Epithelial cell of prostate (primary cell): Measurements from ENCODE around the gene PLCH2.

ENCODE experiments used
- DNase-seq: peaks from one replicate; pipeline ENCODE4 v3.0.0-alpha.2; 2011; ENCODE audit warnings: low read depth, low spot score
- H3K27ac ChIP-seq: fragments of 450-650 bp; 2 replicates; pipeline ENCODE4 v1.5.1; 2017; ENCODE audit warnings: mild to moderate bottlenecking

The PLCH2 gene

GRCh38 chr1:2474104-2474844 is 1.8 kb upstream of the PLCH2 start:
- H3K27ac ChIP-seq = no peak overlapping the region
- DNase-seq = no peak

- DNase-seq = no peak
- no peak overlapping the region for H3K27ac ChIP-seq
These were observed 1.1 kb upstream of the PLCH2 start for GRCh38 chr1:2474933-2475371.

GRCh38 chr1:2475571-2475970 is 518 bp upstream of the PLCH2 start:
- DNase-seq = no peak
- no peak overlapping the region for H3K27ac ChIP-seq

GRCh38 chr1:2477309-2477708 is 1.2 kb downstream of the PLCH2 start:
- no peak for DNase-seq

GRCh38 chr1:2477791-2478499 is 1.9 kb downstream of the PLCH2 start:
- H3K27ac ChIP-seq = no peak overlapping the region
- no peak for DNase-seq

More at GRCh38 chr1:2477309-2477708, 1.2 kb downstream of the PLCH2 start:
- H3K27ac ChIP-seq = no peak overlapping the region

- DNase-seq = no peak
These were observed 3.1 kb downstream of the PLCH2 start for GRCh38 chr1:2479186-2479585.

GRCh38 chr1:2479618-2480017 is 3.5 kb downstream of the PLCH2 start:
- no peak overlapping the region for H3K27ac ChIP-seq
- DNase-seq = no peak

More at GRCh38 chr1:2479186-2479585, 3.1 kb downstream of the PLCH2 start:
- H3K27ac ChIP-seq = no peak overlapping the region

- DNase-seq = no peak
- no peak overlapping the region for H3K27ac ChIP-seq
These were observed 4.3 kb downstream of the PLCH2 start for GRCh38 chr1:2480236-2480985.

GRCh38 chr1:2480986-2481364 is 4.9 kb downstream of the PLCH2 start:
- no peak for DNase-seq
- H3K27ac ChIP-seq = no peak overlapping the region

- no peak overlapping the region for H3K27ac ChIP-seq
- DNase-seq = no peak
These were observed 5.8 kb downstream of the PLCH2 start for GRCh38 chr1:2481885-2482284.

- DNase-seq = no peak
- H3K27ac ChIP-seq = no peak overlapping the region
These were observed 6.5 kb downstream of the PLCH2 start for GRCh38 chr1:2482588-2482987.

GRCh38 chr1:2483026-2483425 is 6.9 kb downstream of the PLCH2 start:
- DNase-seq = no peak
- H3K27ac ChIP-seq = no peak overlapping the region

GRCh38 chr1:2483970-2484369 is 7.9 kb downstream of the PLCH2 start:
- no peak overlapping the region for H3K27ac ChIP-seq
- no peak for DNase-seq

- DNase-seq = no peak
- H3K27ac ChIP-seq = no peak overlapping the region
These were observed 10.0 kb downstream of the PLCH2 start for GRCh38 chr1:2486041-2486440.

GRCh38 chr1:2486558-2486957 is 10.5 kb downstream of the PLCH2 start:
- DNase-seq = no peak
- H3K27ac ChIP-seq = no peak overlapping the region

- no peak overlapping the region for H3K27ac ChIP-seq
- no peak for DNase-seq
These were observed 12.6 kb downstream of the PLCH2 start for GRCh38 chr1:2488688-2489087.

GRCh38 chr1:2489615-2490014 is 13.5 kb downstream of the PLCH2 start:
- H3K27ac ChIP-seq = no peak overlapping the region
- no peak for DNase-seq

- H3K27ac ChIP-seq = no peak overlapping the region
- DNase-seq = no peak
These were observed 16.0 kb downstream of the PLCH2 start for GRCh38 chr1:2492091-2492490.

- no peak overlapping the region for H3K27ac ChIP-seq
- no peak for DNase-seq
These were observed 17.1 kb downstream of the PLCH2 start for GRCh38 chr1:2493218-2493617.

GRCh38 chr1:2493691-2494322 is 17.7 kb downstream of the PLCH2 start:
- peak overlapping the region; percentile 52 for H3K27ac ChIP-seq
- no peak for DNase-seq

GRCh38 chr1:2494323-2494693 is 18.2 kb downstream of the PLCH2 start:
- peak; percentile 77 for DNase-seq

More at GRCh38 chr1:2494323-2494693, 18.2 kb downstream of the PLCH2 start:
- peak overlapping the region; percentile 52 for H3K27ac ChIP-seq
